ENCODE results near the gene ISM1. TPM values are rescaled to one million over a fixed set of nuclear protein-coding genes. Genes with fewer than 3 reads are reported as not detected.

ISM1 gene
- total and polyA plus RNA-seq, 12 donors, result 0.54 to 1.7 (median 1.0) TPM

GRCh38 chr20:13262302-13262650, 41.2 kb downstream of the ISM1 start:
- peak in 1 of 9 donors; percentile 3 for TF ChIP-seq CTCF (IDR thresholded peaks at IDR 0.05)
- 72 to 81% methylated on average over 2 of the region's 2 CpGs for WGBS, 2 donors
- Histone ChIP-seq H3K4me3 (no peak overlapping the region), H3K36me3 (no peaks in the 10 kb centered on the region), H3K27me3 (peaks cover 0 to 1% (median 0%) of the 10 kb centered on the region in 7 donors), H3K9me3 (no peaks in the 10 kb centered on the region), H3K27ac (no peak overlapping the region), H3K4me1 (peaks cover 0 to 4% (median 0%) of the 10 kb centered on the region in 9 donors)
- intact Hi-C loops (cut with DNase I), result loop anchor here in 7 of 10 donors (2.0 to 10.0 kb wide), 4 partner anchors 37 to 145 kb away; no protein-coding TSS in a partner anchor
- DNase-seq (no peak), ATAC-seq (no peak)

- H3K36me3 ChIP-seq, result no peaks in the 10 kb centered on the region
- no peak for DNase-seq
- ATAC-seq, result no peak
- H3K4me3 ChIP-seq, result no peak overlapping the region
- H3K27me3 ChIP-seq, result peaks cover 0 to 6% (median 0%) of the 10 kb centered on the region in 7 donors
- no peak overlapping the region for H3K27ac ChIP-seq
- H3K4me1 ChIP-seq, result peaks cover 0 to 4% (median 0%) of the 10 kb centered on the region in 9 donors
- TF ChIP-seq CTCF (IDR thresholded peaks at IDR 0.05), result no peak
- intact Hi-C loops (cut with DNase I), result loop anchor here in 7 of 10 donors (2.0 to 10.0 kb wide), 4 partner anchors 38 to 146 kb away; no protein-coding TSS in a partner anchor
- 58 to 62% methylated on average over 9 of the region's 9 CpGs for WGBS, 2 donors
- H3K9me3 ChIP-seq, result no peaks in the 10 kb centered on the region
Observed at GRCh38 chr20:13262671-13263360, 41.7 kb downstream of the ISM1 start.

- peaks cover 0 to 7% (median 0%) of the 10 kb centered on the region in 7 donors for H3K27me3 ChIP-seq
- DNase-seq (no peak), ATAC-seq (no peak)
- no peak overlapping the region for H3K4me3 ChIP-seq
- no peaks in the 10 kb centered on the region for H3K9me3 ChIP-seq
- H3K27ac ChIP-seq, result no peak overlapping the region
- no peak for TF ChIP-seq CTCF (IDR thresholded peaks at IDR 0.05)
- 41 to 43% methylated on average over 5 of the region's 5 CpGs for WGBS, 2 donors
- intact Hi-C loops (cut with DNase I), result loop anchor here in 7 of 10 donors (2.0 to 10.0 kb wide), 4 partner anchors 39 to 146 kb away; no protein-coding TSS in a partner anchor
- peaks cover 0 to 4% (median 0%) of the 10 kb centered on the region in 9 donors for H3K4me1 ChIP-seq
- no peaks in the 10 kb centered on the region for H3K36me3 ChIP-seq
Observed at GRCh38 chr20:13263451-13263850, 42.4 kb downstream of the ISM1 start.

- intact Hi-C loops (cut with DNase I), result loop anchor here in 8 of 10 donors (5.0 to 10.0 kb wide), 3 partner anchors 140 to 148 kb away; no protein-coding TSS in a partner anchor
Observed at GRCh38 chr20:13264907-13265306, 43.8 kb downstream of the ISM1 start.

More at GRCh38 chr20:13264907-13265306, 43.8 kb downstream of the ISM1 start:
- no peak for TF ChIP-seq CTCF (IDR thresholded peaks at IDR 0.05)
- no peaks in the 10 kb centered on the region for H3K9me3 ChIP-seq
- DNase-seq, result no peak
- WGBS, 2 donors, result 89 to 93% methylated on average over 5 of the region's 5 CpGs
- no peak overlapping the region for H3K27ac ChIP-seq
- no peak overlapping the region for H3K4me3 ChIP-seq
- no peaks in the 10 kb centered on the region for H3K36me3 ChIP-seq
- peaks cover 0 to 4% (median 0%) of the 10 kb centered on the region in 9 donors for H3K4me1 ChIP-seq
- H3K27me3 ChIP-seq, result peaks cover 0 to 7% (median 0%) of the 10 kb centered on the region in 7 donors
- no peak for ATAC-seq
